Keratinocyte (primary cell): ENCODE results near the gene CFH. TPM values are rescaled to one million over a fixed set of nuclear protein-coding genes. Genes with fewer than 3 reads are reported as not detected.

Experiments
- DNase-seq: peaks from one replicate; pipeline ENCODE4 v3.0.0-alpha.2; 2011; ENCODE audit warnings: low read depth, missing footprints, low spot score
- FAIRE-seq: peaks from 2 replicates; lab custom pipeline; 2011; peaks lifted over from hg19 to GRCh38; lab: Jason Lieb, UNC
- H2AFZ ChIP-seq: 2 replicates; pipeline ENCODE4 v1.6.0; 2012; ENCODE audit warnings: low read length, control low read depth, inconsistent platforms; ENCODE audit not compliant: control insufficient read depth
- H3K27ac ChIP-seq: 2 replicates; pipeline ENCODE4 v1.5.1; 2011; ENCODE audit warnings: low read length; ENCODE audit not compliant: control insufficient read depth, insufficient read depth
- H3K27me3 ChIP-seq: 3 replicates; pipeline ENCODE4 v1.6.0; 2011; ENCODE audit warnings: low read length; ENCODE audit not compliant: control insufficient read depth, insufficient read depth; ENCODE audit errors: extremely low read depth
- H3K36me3 ChIP-seq, 2 experiments: 2 replicates in 1 of 2; 3 replicates in 1 of 2; pipeline ENCODE4 v1.5.1; 2011; ENCODE audit warnings: low read length in 2 of 2, mild to moderate bottlenecking in 1 of 2; ENCODE audit not compliant: control insufficient read depth in 2 of 2, insufficient read depth in 2 of 2; ENCODE audit errors: extremely low read depth in 1 of 2
- H3K4me1 ChIP-seq: 3 replicates; pipeline ENCODE4 v1.5.1; 2011; ENCODE audit warnings: low read length; ENCODE audit not compliant: control insufficient read depth, insufficient read depth; ENCODE audit errors: extremely low read depth
- H3K4me2 ChIP-seq: 3 replicates; pipeline ENCODE4 v1.6.0; 2011; ENCODE audit warnings: low read depth, low read length; ENCODE audit not compliant: control insufficient read depth, insufficient read depth; ENCODE audit errors: extremely low read depth
- H3K4me3 ChIP-seq, 3 experiments: fragments of 200-600 bp in 1 of 3; sonication (generic) in 1 of 3; 2 replicates in 2 of 3; 3 replicates in 1 of 3; pipeline ENCODE4 v1.5.1; 2011 to 2016; ENCODE audit warnings: low read length in 3 of 3, mild to moderate bottlenecking in 3 of 3, control low read depth in 2 of 3, inconsistent platforms in 1 of 3, low read depth in 1 of 3, mixed read lengths in 1 of 3, mixed run types in 1 of 3, moderate library complexity in 1 of 3; ENCODE audit not compliant: control insufficient read depth in 2 of 3, insufficient read depth in 2 of 3; ENCODE audit errors: extremely low read depth in 1 of 3
- H3K79me2 ChIP-seq: 2 replicates; pipeline ENCODE4 v1.6.0; 2012; ENCODE audit warnings: low read length; ENCODE audit not compliant: control insufficient read depth, insufficient read depth
- H3K9ac ChIP-seq: 3 replicates; pipeline ENCODE4 v1.6.0; 2011; ENCODE audit warnings: low read length; ENCODE audit not compliant: control insufficient read depth, insufficient read depth; ENCODE audit errors: extremely low read depth
- H3K9me1 ChIP-seq: 3 replicates; pipeline ENCODE4 v1.6.0; 2011; ENCODE audit warnings: low read length; ENCODE audit not compliant: control insufficient read depth, insufficient read depth; ENCODE audit errors: extremely low read depth
- H3K9me3 ChIP-seq: 2 replicates; pipeline ENCODE4 v1.5.1; 2012; ENCODE audit warnings: low read depth, low read length; ENCODE audit not compliant: control insufficient read depth
- H4K20me1 ChIP-seq: 3 replicates; pipeline ENCODE4 v1.6.0; 2011; ENCODE audit warnings: low read length; ENCODE audit not compliant: control insufficient read depth, insufficient read depth; ENCODE audit errors: extremely low read depth
- EZH2 ChIP-seq: IDR thresholded peaks from one replicate; pipeline ENCODE4 v1.6.1; 2012; ENCODE audit warnings: inconsistent platforms, mild to moderate bottlenecking, low read length, moderate library complexity
- dilution Hi-C: fragments of 300-500 bp; cut with MboI; formaldehyde crosslinking; loops from one replicate; pipeline ENCODE4 v1.7.0; 2020; ENCODE audit warnings: low sequenced_read_pairs; ENCODE audit not compliant: extremely low pct_ligation_motif_present
- polyA plus RNA-seq, 5 experiments: library from polyadenylated mRNA; depleted of rRNA in 3 of 5; stranded (reverse) in 3 of 5; stranded (forward) in 1 of 5; unstranded in 1 of 5; fragments of >200 nt; gene quantifications; 1 replicate in 1 of 5; 2 replicates in 3 of 5; 3 replicates in 1 of 5; pipeline versions ENCODE4 v1.2.1 to v1.2.3, GENCODE V29; 2011 to 2012; ENCODE audit warnings: missing spikeins in 2 of 5, low read depth in 1 of 5, low replicate concordance in 1 of 5
- TF ChIP-seq, protein P1 (sequence below), 3 experiments: IDR thresholded peaks in 1 of 3; conservative IDR thresholded peaks in 1 of 3; optimal IDR thresholded peaks in 1 of 3; 2 replicates in 2 of 3; 3 replicates in 1 of 3; pipeline versions ENCODE3 to v1.5.1; 2011; ENCODE audit warnings: low read length in 3 of 3, mild to moderate bottlenecking in 3 of 3, moderate library complexity in 2 of 3, control low read depth in 1 of 3, inconsistent platforms in 1 of 3; ENCODE audit not compliant: insufficient read depth in 2 of 3; ENCODE audit errors: extremely low read depth in 1 of 3

The CFH gene
- polyA plus RNA-seq, 1 donor (not counting 4 experiments of a cell fraction or from before 2014, with no cell fraction given), result 3.7 TPM

DNA sequence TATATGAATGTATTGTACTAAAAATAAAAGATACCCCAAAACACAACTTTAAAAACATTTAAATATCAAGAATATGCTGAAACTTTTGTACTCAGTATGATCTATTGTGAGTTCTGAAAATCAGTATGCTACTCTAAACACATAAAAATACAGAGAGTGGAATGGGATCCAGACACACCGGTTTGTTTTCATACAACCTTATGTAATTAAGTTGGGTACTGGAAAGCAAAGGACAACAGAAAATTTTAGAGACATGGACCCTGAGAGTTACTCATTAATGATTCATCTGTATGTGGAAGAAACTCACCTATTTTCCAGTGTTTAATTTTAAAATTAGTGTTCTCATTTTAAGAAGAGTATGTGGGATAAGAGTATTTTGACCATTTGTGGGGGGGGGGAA is 121.9 kb downstream of the CFH start:
- Histone ChIP-seq H2AFZ (no peak overlapping the region), H3K79me2 (no peaks in the 10 kb centered on the region), H3K4me3 (no peak overlapping the region), H3K9ac (no peak overlapping the region), H4K20me1 (no peaks in the 10 kb centered on the region), H3K27ac (no peak overlapping the region), H3K27me3 (no peaks in the 10 kb centered on the region), H3K4me1 (no peaks in the 10 kb centered on the region), H3K36me3 (no peaks in the 10 kb centered on the region), H3K4me2 (no peak overlapping the region), H3K9me1 (no peaks in the 10 kb centered on the region), H3K9me3 (no peaks in the 10 kb centered on the region)
- no peak for TF ChIP-seq EZH2
- TF ChIP-seq, protein P1, sequence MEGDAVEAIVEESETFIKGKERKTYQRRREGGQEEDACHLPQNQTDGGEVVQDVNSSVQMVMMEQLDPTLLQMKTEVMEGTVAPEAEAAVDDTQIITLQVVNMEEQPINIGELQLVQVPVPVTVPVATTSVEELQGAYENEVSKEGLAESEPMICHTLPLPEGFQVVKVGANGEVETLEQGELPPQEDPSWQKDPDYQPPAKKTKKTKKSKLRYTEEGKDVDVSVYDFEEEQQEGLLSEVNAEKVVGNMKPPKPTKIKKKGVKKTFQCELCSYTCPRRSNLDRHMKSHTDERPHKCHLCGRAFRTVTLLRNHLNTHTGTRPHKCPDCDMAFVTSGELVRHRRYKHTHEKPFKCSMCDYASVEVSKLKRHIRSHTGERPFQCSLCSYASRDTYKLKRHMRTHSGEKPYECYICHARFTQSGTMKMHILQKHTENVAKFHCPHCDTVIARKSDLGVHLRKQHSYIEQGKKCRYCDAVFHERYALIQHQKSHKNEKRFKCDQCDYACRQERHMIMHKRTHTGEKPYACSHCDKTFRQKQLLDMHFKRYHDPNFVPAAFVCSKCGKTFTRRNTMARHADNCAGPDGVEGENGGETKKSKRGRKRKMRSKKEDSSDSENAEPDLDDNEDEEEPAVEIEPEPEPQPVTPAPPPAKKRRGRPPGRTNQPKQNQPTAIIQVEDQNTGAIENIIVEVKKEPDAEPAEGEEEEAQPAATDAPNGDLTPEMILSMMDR (optimal IDR thresholded peaks at IDR 0.05 in 1 of 3, IDR thresholded peaks at IDR 0.05 in 1 of 3, conservative IDR thresholded peaks at IDR 0.05 in 1 of 3; ENCODE audit: extremely low read depth in 1 of 3, insufficient read depth in 2 of 3, low read length in 3 of 3), result no peak
- no peak for FAIRE-seq
- dilution Hi-C loops, result no loop called here
- no peak for DNase-seq

DNA sequence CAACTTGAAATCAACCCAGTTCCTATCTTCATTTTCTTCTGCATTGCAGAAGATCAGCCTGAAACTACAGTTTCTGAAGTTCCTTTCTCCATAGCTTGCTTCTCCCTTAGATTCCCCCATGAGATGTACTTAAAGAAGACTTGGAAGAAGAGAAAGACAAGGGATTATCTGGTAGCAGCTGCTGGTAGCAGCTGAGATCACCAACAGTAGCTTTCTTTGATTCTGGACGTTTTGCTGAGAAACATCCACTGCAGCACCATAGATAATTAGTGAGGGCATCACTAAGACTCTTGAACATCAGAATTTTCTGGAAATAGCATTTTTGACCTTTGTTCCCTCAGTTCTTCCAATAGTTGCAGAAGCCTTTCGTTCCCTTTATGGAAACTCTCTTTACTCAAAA is 122.3 kb downstream of the CFH start:
- Histone ChIP-seq H3K4me3 (no peak overlapping the region), H4K20me1 (no peaks in the 10 kb centered on the region), H2AFZ (no peak overlapping the region), H3K9ac (no peak overlapping the region), H3K9me1 (no peaks in the 10 kb centered on the region), H3K27me3 (no peaks in the 10 kb centered on the region), H3K36me3 (no peaks in the 10 kb centered on the region), H3K4me2 (no peak overlapping the region), H3K4me1 (no peaks in the 10 kb centered on the region), H3K79me2 (no peaks in the 10 kb centered on the region), H3K27ac (no peak overlapping the region), H3K9me3 (no peaks in the 10 kb centered on the region)
- dilution Hi-C loops, result no loop called here
- TF ChIP-seq, protein P1 (optimal IDR thresholded peaks at IDR 0.05 in 1 of 3, IDR thresholded peaks at IDR 0.05 in 1 of 3, conservative IDR thresholded peaks at IDR 0.05 in 1 of 3; ENCODE audit: extremely low read depth in 1 of 3, insufficient read depth in 2 of 3, low read length in 3 of 3), result no peak
- TF ChIP-seq EZH2, result no peak
- no peak for FAIRE-seq
- DNase-seq, result no peak
